Lower leg skin (tissue), 3 donors: ENCODE measurements around the gene DEDD2.

Experiments
- CTCF ChIP-seq, 3 donors: fragments of 450-650 bp; IDR thresholded peaks; one replicate each; pipeline ENCODE4 v1.5.1; 2016; ENCODE audit warnings: antibody characterized with exemption in 3 of 3, mild to moderate bottlenecking in 3 of 3, moderate library complexity in 2 of 3
- POLR2A ChIP-seq, 2 donors: fragments of 450-650 bp; IDR thresholded peaks; one replicate each; pipeline ENCODE4 v1.6.1; 2016 to 2017; ENCODE audit warnings: antibody characterized with exemption in 2 of 2, mild to moderate bottlenecking in 1 of 2, moderate library complexity in 1 of 2

- TF ChIP-seq POLR2A (IDR thresholded peaks at IDR 0.05) (no peak), CTCF (IDR thresholded peaks at IDR 0.05) (no peak)
Measured at GRCh38 chr19:42204664-42205063, 12.8 kb downstream of the DEDD2 start.
